K562 (cell line): ENCODE measurements around the gene DPP9. TPM values are rescaled to one million over a fixed set of nuclear protein-coding genes. Genes with fewer than 3 reads are reported as not detected.

Experiments used
- ATF2 ChIP-seq: sonication (generic); formaldehyde crosslinking; IDR thresholded peaks from 2 replicates; pipeline ENCODE4 v1.8.1; 2022; ENCODE audit warnings: missing genetic modification reagents
- BHLHE40 ChIP-seq: IDR thresholded peaks from 2 replicates; pipeline ENCODE4 v1.6.1; 2011; ENCODE audit warnings: low read length, improper control_type of control experiment
- CBX2 ChIP-seq: fragments of 200-600 bp; sonication (generic); IDR thresholded peaks from one replicate; pipeline ENCODE4 v1.6.1; 2012; ENCODE audit warnings: mild to moderate bottlenecking, low read length, inconsistent platforms; ENCODE audit not compliant: insufficient read depth, poor library complexity, severe bottlenecking
- CTCFL ChIP-seq: IDR thresholded peaks from 2 replicates; pipeline ENCODE4 v1.6.1; 2011; ENCODE audit warnings: borderline replicate concordance, low read depth, mild to moderate bottlenecking, moderate library complexity, low read length; ENCODE audit not compliant: insufficient read depth, poor library complexity, severe bottlenecking
- EP400 ChIP-seq: fragments of 450-650 bp; IDR thresholded peaks from 2 replicates; pipeline ENCODE4 v1.6.1; 2017; ENCODE audit warnings: antibody characterized with exemption, mild to moderate bottlenecking, moderate library complexity
- ESRRB ChIP-seq: fragments of 250-450 bp; sonication (Bioruptor Pico); IDR thresholded peaks from 2 replicates; pipeline ENCODE4 v1.5.0; 2020; ENCODE audit warnings: mild to moderate bottlenecking, moderate library complexity, borderline replicate concordance
- FIP1L1 ChIP-seq: fragments of 200-400 bp; formaldehyde crosslinking; IDR thresholded peaks from 2 replicates; pipeline ENCODE4 v1.6.1; 2018; ENCODE audit warnings: mild to moderate bottlenecking, low read depth, low read length; ENCODE audit not compliant: poor library complexity, severe bottlenecking
- LCOR ChIP-seq: sonication (generic); formaldehyde crosslinking; IDR thresholded peaks from 2 replicates; pipeline ENCODE4 v1.8.0; 2022; ENCODE audit warnings: mild to moderate bottlenecking, missing genetic modification reagents
- MAFF ChIP-seq: IDR thresholded peaks from 2 replicates; pipeline ENCODE4 v1.6.1; 2012; ENCODE audit warnings: low read length, improper control_type of control experiment
- MTA2 ChIP-seq: fragments of 450-650 bp; IDR thresholded peaks from 2 replicates; pipeline ENCODE4 v1.6.1; 2016; ENCODE audit warnings: low read depth
- NELFE ChIP-seq: IDR thresholded peaks from 2 replicates; pipeline ENCODE4 v1.6.1; 2011; ENCODE audit warnings: mild to moderate bottlenecking; ENCODE audit not compliant: insufficient read depth, insufficient read length
- NFE2 ChIP-seq: IDR thresholded peaks from 2 replicates; pipeline ENCODE4 v1.6.1; 2014; ENCODE audit warnings: antibody characterized with exemption, low read depth
- NFRKB ChIP-seq: fragments of 450-650 bp; IDR thresholded peaks from 2 replicates; pipeline ENCODE4 v1.6.1; 2016; ENCODE audit warnings: low read depth
- RBBP5 ChIP-seq: fragments of 200-600 bp; sonication (generic); IDR thresholded peaks from 2 replicates; pipeline ENCODE4 v1.6.1; 2012; ENCODE audit warnings: borderline replicate concordance, mild to moderate bottlenecking, low read length, control low read depth, inconsistent platforms; ENCODE audit not compliant: insufficient read depth, poor library complexity, severe bottlenecking
- RNF2 ChIP-seq: sonication (generic); IDR thresholded peaks from 2 replicates; pipeline ENCODE4 v1.6.1; 2016
- SMAD4 ChIP-seq: fragments of 250-450 bp; sonication (Bioruptor Pico); conservative IDR thresholded peaks from 2 replicates; pipeline ENCODE4 v1.8.0; 2021; ENCODE audit warnings: inconsistent platforms, mild to moderate bottlenecking, moderate library complexity
- SNRNP70 ChIP-seq: fragments of 200-400 bp; formaldehyde crosslinking; optimal IDR thresholded peaks from 2 replicates; pipeline ENCODE3; 2017; ENCODE audit warnings: low read depth, low read length
- TSHZ1 ChIP-seq: fragments of 250-450 bp; sonication (Bioruptor Pico); IDR thresholded peaks from 2 replicates; pipeline ENCODE4 v1.4.0; 2020; ENCODE audit warnings: mild to moderate bottlenecking, moderate library complexity
- ZNF639 ChIP-seq, 2 experiments: fragments of 200-800 bp in 1 of 2; sonication (Bioruptor generic) in 1 of 2; sonication (generic) in 1 of 2; formaldehyde crosslinking in 1 of 2; IDR thresholded peaks in 1 of 2; conservative IDR thresholded peaks in 1 of 2; 2 replicates each; pipeline versions ENCODE4 v1.5.0 to v1.6.1; 2016 to 2020; ENCODE audit warnings: missing compliant biosample characterization in 1 of 2, missing genetic modification characterization in 1 of 2, missing genetic modification reagents in 1 of 2
- polyA plus RNA-seq, 8 experiments: library from polyadenylated mRNA; depleted of rRNA in 4 of 8; stranded (reverse) in 5 of 8; unstranded in 3 of 8; fragments of >200 nt; fragmentation: Nextera tagmentation in 2 of 8; fragmentation: Illumina TruSeq in 1 of 8; extraction: Ambion mirVana in 2 of 8; extraction: Trizol in 1 of 8; gene quantifications; 2 replicates each; pipeline versions ENCODE4 v1.2.1 to v1.2.3, GENCODE V29; 2011 to 2014; ENCODE audit warnings: inconsistent platforms in 1 of 8, missing spikeins in 1 of 8
- total RNA-seq, 7 experiments: library from RNA; depleted of rRNA in 6 of 7; stranded (reverse); fragments of >200 nt in 6 of 7; fragmentation: Illumina TruSeq in 2 of 7; extraction: Trizol in 2 of 7; gene quantifications; 2 replicates each; pipeline versions ENCODE4 v1.2.1 to v1.2.3, GENCODE V29; 2011 to 2021; ENCODE audit warnings: low replicate concordance in 1 of 7

The DPP9 gene
- total and polyA plus RNA-seq, 9 of the 15 experiments (the other 6 are each of a cell fraction or from before 2014, with no cell fraction given): 0.90 to 66.7 (median 24.5) TPM

GRCh38 chr19:4638828-4639530 lies 84.7 kb downstream of the DPP9 start, which contains the start of gene TNFAIP8L1 (continued):
- no peak for TF ChIP-seq SNRNP70
- peak; percentile 25 for TF ChIP-seq RBBP5
- TF ChIP-seq NFRKB: peak; percentile 61
- TF ChIP-seq SMAD4 (CRISPR knock-in tag): peak; percentile 84
- peak; percentile 68; the same call in 1 of the 2 replicates for TF ChIP-seq RNF2
- no peak for TF ChIP-seq MTA2
- TF ChIP-seq ATF2 (CRISPR knock-in tag): no peak
- TF ChIP-seq BHLHE40: peak; percentile 75
- no peak for TF ChIP-seq CTCFL
- peak; percentile 87 for TF ChIP-seq EP400
- no peak for TF ChIP-seq ESRRB (CRISPR knock-in tag)
- no peak for TF ChIP-seq MAFF
- TF ChIP-seq NELFE: no peak
- 0 out of 2 replicates have a peak, but pooled peaks have one; percentile 5 for TF ChIP-seq NFE2
- no peak for TF ChIP-seq CBX2
- no peak for TF ChIP-seq TSHZ1
- peak; percentile 60 for TF ChIP-seq LCOR (CRISPR knock-in tag)
- no peak for TF ChIP-seq FIP1L1
- TF ChIP-seq ZNF639 (CRISPR knock-in tag; conservative IDR thresholded peaks at IDR 0.05 in 1 of 2, IDR thresholded peaks at IDR 0.05 in 1 of 2): peak in 1 of 2 experiments; percentile 77; a peak in 2 of 4 replicates
